C4-2B (cell line): Measurements from ENCODE around the gene ASAP2.

Experiments used
- H3K27ac ChIP-seq: fragments of 450-650 bp; 2 replicates; pipeline ENCODE4 v1.5.1; 2017
- ZFX ChIP-seq: fragments of 450-650 bp; IDR thresholded peaks from 2 replicates; pipeline ENCODE4 v1.6.1; 2017
- TF ChIP-seq, protein P1 (sequence below): fragments of 450-650 bp; conservative IDR thresholded peaks from 2 replicates; pipeline ENCODE4 v1.5.1; 2017; ENCODE audit warnings: mild to moderate bottlenecking

ASAP2 gene

DNA sequence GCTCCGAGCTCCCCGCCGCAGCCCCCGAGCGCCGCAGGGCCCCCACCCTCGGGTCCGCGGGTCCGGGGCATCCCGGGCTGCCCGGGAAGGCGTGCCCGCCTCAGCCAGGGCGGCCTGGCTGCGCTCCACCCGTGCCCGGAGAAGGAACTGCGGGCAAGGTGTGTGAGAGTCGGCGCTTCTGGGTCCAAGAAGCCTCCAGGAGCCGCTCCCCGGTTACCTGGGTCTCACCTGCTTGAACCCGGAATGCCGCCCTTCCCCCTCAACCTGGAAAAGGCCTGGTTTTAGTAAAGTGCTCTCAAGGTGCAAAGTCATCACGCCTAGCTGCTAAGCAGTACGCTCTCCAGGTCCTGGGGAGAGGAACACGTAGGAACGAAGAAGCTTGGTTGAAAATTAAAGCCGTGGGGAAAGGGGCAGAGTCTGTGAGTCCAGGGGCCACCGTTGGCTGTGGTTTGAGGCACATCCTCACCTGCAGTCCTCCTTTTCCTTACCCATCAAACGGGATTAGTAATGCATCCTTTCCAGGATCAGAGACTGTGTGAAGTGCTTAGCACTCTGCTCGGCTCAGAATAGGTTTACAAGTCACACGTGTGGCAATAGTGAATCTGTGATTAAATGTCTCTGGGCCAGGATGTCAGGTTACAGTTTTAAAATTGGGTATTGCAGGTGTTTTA lies 1.2 kb downstream of the ASAP2 start:
- peak overlapping the region; percentile 79 for H3K27ac ChIP-seq
- no peak for TF ChIP-seq ZFX
- TF ChIP-seq, protein P1, sequence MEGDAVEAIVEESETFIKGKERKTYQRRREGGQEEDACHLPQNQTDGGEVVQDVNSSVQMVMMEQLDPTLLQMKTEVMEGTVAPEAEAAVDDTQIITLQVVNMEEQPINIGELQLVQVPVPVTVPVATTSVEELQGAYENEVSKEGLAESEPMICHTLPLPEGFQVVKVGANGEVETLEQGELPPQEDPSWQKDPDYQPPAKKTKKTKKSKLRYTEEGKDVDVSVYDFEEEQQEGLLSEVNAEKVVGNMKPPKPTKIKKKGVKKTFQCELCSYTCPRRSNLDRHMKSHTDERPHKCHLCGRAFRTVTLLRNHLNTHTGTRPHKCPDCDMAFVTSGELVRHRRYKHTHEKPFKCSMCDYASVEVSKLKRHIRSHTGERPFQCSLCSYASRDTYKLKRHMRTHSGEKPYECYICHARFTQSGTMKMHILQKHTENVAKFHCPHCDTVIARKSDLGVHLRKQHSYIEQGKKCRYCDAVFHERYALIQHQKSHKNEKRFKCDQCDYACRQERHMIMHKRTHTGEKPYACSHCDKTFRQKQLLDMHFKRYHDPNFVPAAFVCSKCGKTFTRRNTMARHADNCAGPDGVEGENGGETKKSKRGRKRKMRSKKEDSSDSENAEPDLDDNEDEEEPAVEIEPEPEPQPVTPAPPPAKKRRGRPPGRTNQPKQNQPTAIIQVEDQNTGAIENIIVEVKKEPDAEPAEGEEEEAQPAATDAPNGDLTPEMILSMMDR, result no peak

DNA sequence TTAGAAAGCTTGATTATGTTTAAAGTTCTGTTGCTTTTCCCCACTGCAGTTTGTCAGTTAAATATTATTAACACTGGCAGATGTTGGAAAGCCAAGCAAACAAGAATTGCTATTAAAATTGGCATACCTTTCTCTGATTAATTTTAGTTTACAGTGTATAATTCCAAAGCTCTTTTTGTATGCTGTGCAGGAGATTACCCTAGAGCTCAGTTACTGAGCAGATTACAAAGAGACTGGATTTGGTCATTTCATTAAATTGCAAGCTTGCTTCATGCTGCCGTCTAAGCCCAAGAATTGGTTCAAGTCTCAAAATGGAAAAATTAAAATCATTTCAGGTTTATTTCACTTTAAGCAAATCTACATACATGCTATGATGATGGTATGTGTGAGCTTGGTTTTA lies 2.3 kb downstream of the ASAP2 start:
- no peak overlapping the region for H3K27ac ChIP-seq
- TF ChIP-seq, protein P1, result no peak
- no peak for TF ChIP-seq ZFX

DNA sequence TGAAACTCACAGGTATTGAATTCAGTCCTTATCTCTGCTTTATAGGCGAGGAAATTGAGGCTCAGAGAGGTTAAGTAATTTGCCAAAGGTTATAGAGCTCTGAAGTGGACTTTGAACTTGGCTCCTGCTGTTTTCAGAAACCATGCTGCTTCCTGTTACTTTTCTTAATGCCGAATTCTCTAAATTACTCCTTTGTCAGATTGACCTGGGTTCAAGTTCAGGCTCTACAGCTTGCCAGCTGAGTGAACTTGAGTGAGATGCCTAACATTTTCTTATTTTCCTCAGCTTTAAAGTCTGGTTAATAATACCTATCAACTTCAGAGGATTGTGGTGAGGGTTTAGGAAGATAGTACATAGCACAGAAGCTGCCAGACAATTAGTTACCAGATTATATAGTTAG lies 3.4 kb downstream of the ASAP2 start:
- TF ChIP-seq ZFX, result no peak
- TF ChIP-seq, protein P1, result no peak

DNA sequence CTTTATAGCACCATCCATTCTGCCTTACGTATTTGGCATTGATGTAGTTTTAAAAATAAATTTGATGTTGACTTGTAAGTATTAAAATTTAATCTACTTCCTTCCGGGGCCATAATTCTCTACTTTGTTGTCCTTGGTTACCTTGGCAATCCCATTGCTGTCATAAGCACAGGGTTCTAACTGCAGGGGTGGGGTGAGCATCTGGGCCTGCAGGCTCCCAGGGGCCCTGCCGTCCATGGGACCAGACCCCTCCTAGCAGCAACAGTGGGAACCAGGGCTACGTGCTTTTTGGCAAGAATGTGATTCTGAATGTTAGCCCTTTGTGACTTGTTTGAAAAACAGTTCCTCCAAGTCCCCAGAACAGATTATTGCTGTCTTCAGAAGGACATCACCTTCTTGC lies 4.9 kb downstream of the ASAP2 start:
- TF ChIP-seq ZFX, result no peak
- TF ChIP-seq, protein P1, result no peak
- peak overlapping the region; percentile 63 for H3K27ac ChIP-seq

More for the DNA sequence above, 3.4 kb downstream of the ASAP2 start:
- no peak overlapping the region for H3K27ac ChIP-seq

DNA sequence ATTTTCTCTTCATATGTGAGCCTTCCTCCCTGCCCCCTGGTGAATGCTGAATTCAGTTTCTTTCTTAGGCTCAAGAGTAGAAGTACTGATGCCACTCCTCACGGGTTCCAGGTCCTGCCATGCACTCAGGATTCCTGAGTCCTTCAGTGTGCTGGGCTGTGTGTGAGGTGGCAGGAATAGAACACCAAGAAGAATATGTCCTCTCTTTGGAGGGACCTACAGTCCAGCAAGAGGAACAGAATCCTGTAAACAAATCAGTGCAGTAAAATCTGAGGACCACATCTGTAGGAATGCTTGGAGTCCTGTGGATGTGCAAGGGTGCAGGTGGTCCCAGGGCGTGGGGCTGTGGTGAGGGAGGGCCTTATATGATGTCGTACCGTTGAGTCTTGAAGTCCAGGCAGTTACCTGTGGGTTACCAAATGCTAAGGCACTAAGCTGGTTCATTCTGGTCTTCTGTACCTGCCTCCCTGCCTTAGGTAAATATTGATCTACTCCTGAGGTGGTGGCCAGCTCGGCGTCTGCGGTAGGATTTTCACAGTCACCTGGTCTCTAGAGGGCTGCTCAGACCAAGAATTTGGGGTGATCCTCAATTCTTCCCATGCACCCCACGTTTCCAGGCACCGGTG lies 5.5 kb downstream of the ASAP2 start:
- TF ChIP-seq, protein P1, result no peak
- TF ChIP-seq ZFX, result no peak
- peak overlapping the region; percentile 63 for H3K27ac ChIP-seq

DNA sequence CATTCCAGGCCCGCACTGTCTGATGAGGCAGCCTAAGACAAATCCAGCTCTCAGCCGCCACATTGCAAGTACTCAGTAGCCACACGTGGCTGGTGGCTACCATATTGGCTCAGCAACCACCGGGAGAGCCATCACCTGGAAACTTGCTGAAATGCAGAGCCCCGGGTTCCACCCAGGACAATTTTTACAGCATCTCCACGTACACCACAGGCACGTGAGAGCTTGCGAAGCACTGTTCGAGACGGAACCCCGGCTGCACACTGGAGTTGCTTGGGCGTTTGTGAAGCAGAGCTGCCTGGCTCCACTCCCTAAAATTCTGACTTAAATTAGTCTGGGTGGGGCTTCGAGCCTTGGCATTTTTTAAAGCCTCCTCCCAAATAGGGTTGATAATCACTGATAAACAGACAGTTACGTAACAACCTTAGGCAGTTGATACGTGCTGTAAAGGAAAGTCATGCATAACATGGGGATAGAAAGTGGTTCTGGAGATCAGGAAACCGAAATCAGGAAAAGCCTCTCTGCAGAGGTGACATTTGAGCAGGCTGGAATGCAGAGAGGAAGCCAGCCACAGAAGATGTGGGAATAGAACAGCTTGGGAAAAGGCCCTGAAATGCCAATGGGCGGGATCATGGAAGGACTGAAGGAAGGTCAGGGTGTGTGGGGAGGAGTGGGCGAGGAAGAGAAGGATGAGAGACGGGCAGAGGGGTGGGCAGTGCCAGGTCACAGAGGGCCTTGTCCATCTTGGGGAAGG lies 6.2 kb downstream of the ASAP2 start:
- TF ChIP-seq, protein P1, result no peak
- H3K27ac ChIP-seq, result peak overlapping the region; percentile 63

DNA sequence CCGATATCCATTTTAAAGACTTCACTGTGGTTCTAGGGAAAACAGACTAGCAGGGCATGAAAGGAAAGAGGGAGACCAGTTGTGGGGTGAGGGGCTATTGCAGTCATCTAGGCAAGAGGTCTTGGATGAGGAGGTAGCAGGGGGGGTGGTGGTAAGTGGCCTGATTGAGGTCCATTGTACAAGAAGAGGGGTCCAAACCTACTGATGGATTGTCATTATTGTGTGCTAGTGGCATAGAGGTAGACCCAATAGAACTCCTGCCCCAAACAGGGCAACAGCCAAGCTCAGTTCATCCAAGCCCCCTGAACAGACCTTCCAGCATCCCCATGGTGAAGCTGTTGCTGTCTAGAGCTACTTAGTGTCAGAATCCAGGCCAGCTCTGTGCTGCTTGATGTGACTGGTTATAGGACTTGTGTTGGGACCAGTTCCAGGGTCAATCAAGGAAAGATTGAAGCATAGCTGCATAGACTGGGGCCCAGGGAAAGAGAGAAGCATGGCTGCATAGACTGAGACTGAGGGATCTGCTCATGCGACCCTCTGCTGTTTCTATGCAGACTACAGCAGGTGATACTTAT lies 7.0 kb downstream of the ASAP2 start:
- TF ChIP-seq, protein P1, result no peak
- no peak for TF ChIP-seq ZFX
- peak overlapping the region; percentile 63 for H3K27ac ChIP-seq
